ENCODE results near the gene EFNA1. TPM values are rescaled to one million over a fixed set of nuclear protein-coding genes. Genes with fewer than 3 reads are reported as not detected.

Gene EFNA1
- polyA plus RNA-seq, 2 of the 4 experiments (the other 2 are of a cell fraction) = 25.1 to 38.9 TPM

DNA sequence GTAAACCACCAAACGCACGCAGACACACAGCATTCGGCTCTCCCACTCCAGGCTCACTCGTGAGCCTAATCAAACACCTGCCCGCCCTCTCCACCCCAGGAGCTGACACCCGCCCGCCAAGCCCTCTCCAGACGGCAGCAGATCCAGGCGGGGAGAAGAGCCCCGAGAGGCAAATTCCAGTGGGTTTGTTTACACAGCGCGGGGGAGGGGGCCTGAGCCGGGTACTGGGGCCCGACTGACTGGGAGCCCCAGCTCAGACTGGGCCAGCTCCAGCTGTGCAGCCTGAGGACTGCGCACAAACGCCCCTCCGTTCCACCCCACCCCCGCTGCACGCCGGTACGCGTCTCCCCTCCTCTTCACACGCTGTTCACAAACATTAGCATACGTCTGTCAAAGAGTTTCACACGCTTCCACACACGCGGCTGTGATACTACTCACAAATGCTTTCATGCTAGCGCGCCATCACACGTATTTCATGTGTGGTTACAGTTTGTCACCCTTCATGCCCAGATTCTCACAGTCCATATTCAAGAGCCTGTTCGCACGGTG is 1.0 kb upstream of the EFNA1 start:
- FAIRE-seq = no peak
- peak overlapping the region; percentile 80 to 90 for H3K27ac ChIP-seq

DNA sequence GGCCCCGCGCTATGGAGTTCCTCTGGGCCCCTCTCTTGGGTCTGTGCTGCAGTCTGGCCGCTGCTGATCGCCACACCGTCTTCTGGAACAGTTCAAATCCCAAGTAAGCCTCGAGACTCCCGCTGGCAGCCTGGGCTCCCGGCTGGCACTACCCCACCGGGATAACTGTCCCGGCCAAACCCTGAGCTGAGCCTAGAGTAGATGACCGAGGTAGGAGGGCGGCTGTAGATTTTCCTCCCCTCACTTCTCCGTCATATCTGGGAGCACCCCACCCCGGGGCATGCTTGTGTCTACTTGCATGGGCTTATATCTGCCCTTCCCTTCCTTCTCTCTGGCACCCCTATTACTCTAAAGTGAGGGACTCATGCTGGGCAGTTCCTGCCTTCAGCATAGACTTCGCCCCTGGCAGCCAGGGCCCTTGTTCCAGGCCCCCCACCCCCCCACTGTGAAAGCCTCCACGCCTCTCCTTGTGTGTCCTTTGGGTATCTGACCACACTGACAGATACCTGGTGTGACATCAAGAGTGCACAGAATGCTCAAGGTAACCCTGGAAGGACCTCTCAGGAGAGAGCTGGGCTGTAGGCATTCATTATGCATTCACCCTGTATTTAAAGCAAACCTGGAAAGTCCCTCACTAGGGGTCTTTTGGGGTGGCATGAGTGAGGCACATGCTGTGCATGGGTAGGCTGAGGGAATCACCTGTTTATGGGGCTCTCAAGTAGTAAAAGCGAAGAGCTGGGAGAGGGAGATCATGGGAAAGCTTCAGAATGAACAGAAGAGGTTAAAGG is 485 bp downstream of the EFNA1 start:
- CTCF ChIA-PET = interaction anchor here (0.9 to 19.7 kb wide), 11 partner anchors 10 to 123 kb away, joined by 3 to 309 read pairs (median 4); partner anchors contain the start of gene KRTCAP2
- FAIRE-seq (no peak), DNase-seq (ENCODE audit: low read depth in 1 of 2, low spot score in 1 of 2) (no peak), ATAC-seq (peak; percentile 0 to 7; a peak in 3 of 6 replicates)
- 2% methylated on average over 15 of the region's 17 CpGs for WGBS (ENCODE audit: missing lambda C conversion rate)
- peak overlapping the region; percentile 89 for H3K4me2 ChIP-seq
- peak overlapping the region; percentile 80 to 90 for H3K27ac ChIP-seq
- H3K4me3 ChIP-seq = peak overlapping the region; percentile 55
- no peaks in the 10 kb centered on the region for H3K9me3 ChIP-seq
- TF ChIP-seq HOXB13 (CRISPR knock-in tag; IDR thresholded peaks at IDR 0.05; ENCODE audit: low read depth) (no peak), FOSB (CRISPR knock-in tag; IDR thresholded peaks at IDR 0.05) (0 out of 2 replicates have a peak, but pooled peaks have one; percentile 46), NR3C1 (IDR thresholded peaks at IDR 0.05) (no peak), PHF8 (IDR thresholded peaks at IDR 0.05; ENCODE audit: borderline replicate concordance, low read depth) (peak; percentile 43; the same call in 1 of the 2 replicates)
- TF ChIP-seq, protein P1, sequence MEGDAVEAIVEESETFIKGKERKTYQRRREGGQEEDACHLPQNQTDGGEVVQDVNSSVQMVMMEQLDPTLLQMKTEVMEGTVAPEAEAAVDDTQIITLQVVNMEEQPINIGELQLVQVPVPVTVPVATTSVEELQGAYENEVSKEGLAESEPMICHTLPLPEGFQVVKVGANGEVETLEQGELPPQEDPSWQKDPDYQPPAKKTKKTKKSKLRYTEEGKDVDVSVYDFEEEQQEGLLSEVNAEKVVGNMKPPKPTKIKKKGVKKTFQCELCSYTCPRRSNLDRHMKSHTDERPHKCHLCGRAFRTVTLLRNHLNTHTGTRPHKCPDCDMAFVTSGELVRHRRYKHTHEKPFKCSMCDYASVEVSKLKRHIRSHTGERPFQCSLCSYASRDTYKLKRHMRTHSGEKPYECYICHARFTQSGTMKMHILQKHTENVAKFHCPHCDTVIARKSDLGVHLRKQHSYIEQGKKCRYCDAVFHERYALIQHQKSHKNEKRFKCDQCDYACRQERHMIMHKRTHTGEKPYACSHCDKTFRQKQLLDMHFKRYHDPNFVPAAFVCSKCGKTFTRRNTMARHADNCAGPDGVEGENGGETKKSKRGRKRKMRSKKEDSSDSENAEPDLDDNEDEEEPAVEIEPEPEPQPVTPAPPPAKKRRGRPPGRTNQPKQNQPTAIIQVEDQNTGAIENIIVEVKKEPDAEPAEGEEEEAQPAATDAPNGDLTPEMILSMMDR (IDR thresholded peaks at IDR 0.05) = no peak
- peaks cover 59% of the 10 kb centered on the region for H3K4me1 ChIP-seq
- POLR2A ChIA-PET = interaction anchor here (1.1 kb wide), 1 partner anchor 20 kb away, joined by 3 read pairs; no protein-coding TSS in a partner anchor

More for the DNA sequence above, 1.0 kb upstream of the EFNA1 start:
- H3K4me1 ChIP-seq = peaks cover 59% of the 10 kb centered on the region
- peak overlapping the region; percentile 89 for H3K4me2 ChIP-seq
- POLR2A ChIA-PET = interaction anchor here (2.0 kb wide), 1 partner anchor 8 kb away, joined by 8 read pairs; no protein-coding TSS in a partner anchor
- 10% methylated on average over 22 of the region's 32 CpGs for WGBS (ENCODE audit: missing lambda C conversion rate)
- CTCF ChIA-PET = interaction anchor here (0.7 to 19.7 kb wide), 8 partner anchors 8 to 46 kb away, joined by 3 to 309 read pairs (median 9); partner anchors contain the start of genes KRTCAP2 and SLC50A1
- ATAC-seq = peak; percentile 20 to 37; a peak in 5 of 6 replicates
- H3K9me3 ChIP-seq = no peaks in the 10 kb centered on the region
- peak in 1 of 2 experiments; percentile 74 for DNase-seq (ENCODE audit: low read depth in 1 of 2, low spot score in 1 of 2)
- H3K4me3 ChIP-seq = peak overlapping the region; percentile 55
- no peak for TF ChIP-seq RCOR1 (IDR thresholded peaks at IDR 0.05; ENCODE audit: low read depth, low read length)
- 0 out of 2 replicates have a peak, but pooled peaks have one; percentile 19 for TF ChIP-seq ZSCAN20 (CRISPR knock-in tag; IDR thresholded peaks at IDR 0.05)
- peak; percentile 5; the same call in 1 of the 2 replicates for TF ChIP-seq MYC (IDR thresholded peaks at IDR 0.05; ENCODE audit: borderline replicate concordance, low read length)
- TF ChIP-seq, protein P2, sequence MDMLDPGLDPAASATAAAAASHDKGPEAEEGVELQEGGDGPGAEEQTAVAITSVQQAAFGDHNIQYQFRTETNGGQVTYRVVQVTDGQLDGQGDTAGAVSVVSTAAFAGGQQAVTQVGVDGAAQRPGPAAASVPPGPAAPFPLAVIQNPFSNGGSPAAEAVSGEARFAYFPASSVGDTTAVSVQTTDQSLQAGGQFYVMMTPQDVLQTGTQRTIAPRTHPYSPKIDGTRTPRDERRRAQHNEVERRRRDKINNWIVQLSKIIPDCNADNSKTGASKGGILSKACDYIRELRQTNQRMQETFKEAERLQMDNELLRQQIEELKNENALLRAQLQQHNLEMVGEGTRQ (IDR thresholded peaks at IDR 0.05) = no peak

DNA sequence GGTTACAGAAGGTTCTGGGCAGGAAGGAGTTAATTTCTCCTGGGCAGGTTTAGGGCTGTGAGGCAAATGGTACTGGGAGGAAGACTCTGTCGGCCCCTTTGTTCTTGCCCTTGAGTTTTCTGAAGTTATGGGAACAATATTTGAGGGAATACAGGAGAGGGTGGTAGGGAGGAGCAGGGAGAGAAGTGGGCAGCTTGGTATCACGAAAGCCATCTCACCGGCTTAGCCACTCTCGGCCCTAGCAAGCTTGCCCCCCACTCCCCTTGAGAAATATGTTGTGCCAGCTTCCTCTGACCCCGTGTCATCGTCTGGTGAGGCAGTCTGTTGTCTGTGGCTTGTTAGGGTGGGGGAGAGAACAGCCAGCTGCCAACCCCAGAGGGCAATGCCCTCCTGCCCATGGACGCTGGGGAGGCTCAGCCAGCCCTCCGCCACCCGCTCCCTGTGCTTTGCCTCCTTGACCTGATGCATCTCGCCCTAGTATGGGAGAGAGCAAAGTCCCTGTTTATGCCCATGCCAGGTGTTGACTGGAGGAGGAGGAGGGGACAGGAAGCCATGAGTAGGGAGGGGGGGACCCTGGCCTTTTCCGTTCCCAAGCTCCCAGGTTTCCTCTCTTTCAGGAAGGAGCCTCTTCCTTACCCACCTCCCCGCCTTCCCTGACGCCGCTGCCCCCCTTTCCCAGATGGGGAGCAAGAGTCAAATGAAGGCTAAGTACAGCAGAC is 1.2 kb downstream of the EFNA1 start:
- TF ChIP-seq, protein P3, sequence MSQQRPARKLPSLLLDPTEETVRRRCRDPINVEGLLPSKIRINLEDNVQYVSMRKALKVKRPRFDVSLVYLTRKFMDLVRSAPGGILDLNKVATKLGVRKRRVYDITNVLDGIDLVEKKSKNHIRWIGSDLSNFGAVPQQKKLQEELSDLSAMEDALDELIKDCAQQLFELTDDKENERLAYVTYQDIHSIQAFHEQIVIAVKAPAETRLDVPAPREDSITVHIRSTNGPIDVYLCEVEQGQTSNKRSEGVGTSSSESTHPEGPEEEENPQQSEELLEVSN (IDR thresholded peaks at IDR 0.05; ENCODE audit: borderline replicate concordance, low read depth) = no peak
- TF ChIP-seq EP300 (IDR thresholded peaks at IDR 0.05) (no peak), JUN (IDR thresholded peaks at IDR 0.05) (0 out of 5 replicates have a peak, but pooled peaks of 1 of the 2 experiments have one; percentile 18)
- ChIA-PET POLR2A (interaction anchor here (0.6 to 1.1 kb wide), 2 partner anchors 21 to 145 kb away, joined by 3 to 5 read pairs; partner anchors contain the start of gene CLK2), CTCF (interaction anchor here (0.9 to 19.7 kb wide), 10 partner anchors 8 to 85 kb away, joined by 3 to 309 read pairs (median 4); partner anchors contain the start of gene KRTCAP2)
- Histone ChIP-seq H3K4me3 (peak overlapping the region; percentile 55), H3K9me3 (no peaks in the 10 kb centered on the region), H3K4me2 (peak overlapping the region; percentile 89), H3K4me1 (peaks cover 60% of the 10 kb centered on the region), H3K27ac (peak overlapping the region; percentile 80 to 90)
- DNase-seq (ENCODE audit: low read depth in 1 of 2, low spot score in 1 of 2) (peak in 1 of 2 experiments; percentile 42), ATAC-seq (peak in 1 of 2 experiments; percentile 2; a peak in 2 of 6 replicates), FAIRE-seq (no peak)
- 9% methylated on average over 14 of the region's 14 CpGs for WGBS (ENCODE audit: missing lambda C conversion rate)

Measured in A549 (cell line).